ENCODE results near the gene MYH11.

Gene MYH11

DNA sequence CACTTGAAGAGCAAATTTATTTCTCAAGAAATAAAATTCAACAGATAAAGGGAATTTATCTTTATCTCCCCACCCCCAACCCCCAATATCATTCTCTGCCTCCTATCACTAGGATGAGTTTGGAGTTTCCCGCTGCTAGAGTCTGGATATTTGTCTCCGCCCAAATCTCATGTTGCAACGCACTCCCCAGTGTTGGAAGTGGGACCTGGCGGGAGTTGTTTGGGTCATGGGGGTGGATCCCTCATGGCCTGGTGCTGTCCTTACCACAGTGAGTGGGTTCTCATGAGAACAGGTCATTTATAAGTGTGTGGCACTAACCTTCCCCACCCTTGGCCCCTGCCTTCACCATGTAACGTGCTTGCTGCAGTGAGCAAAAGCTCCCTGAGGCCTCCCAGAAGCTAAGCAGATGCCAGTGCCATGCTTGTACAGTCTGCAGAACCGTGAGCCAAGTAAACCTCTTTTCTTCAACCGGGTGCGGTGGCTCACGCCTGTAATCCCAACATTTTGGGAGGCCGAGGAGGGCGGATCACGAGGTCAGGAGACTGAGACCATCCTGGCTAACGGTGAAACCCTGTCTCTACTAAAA lies 25.1 kb upstream of the MYH11 start:
- Histone ChIP-seq H3K4me2 (ENCODE audit: low read depth, low read length, poor library complexity, severe bottlenecking) (no peak overlapping the region), H2AFZ (ENCODE audit: low read length) (no peak overlapping the region), H3K9ac (ENCODE audit: low read depth, low read length, poor library complexity, severe bottlenecking) (no peak overlapping the region), H3K4me3 (ENCODE audit: low read length, poor library complexity, severe bottlenecking) (no peak overlapping the region), H3K9me3 (ENCODE audit: insufficient read depth, low read depth, low read length) (no peaks in the 10 kb centered on the region), H3F3A (ENCODE audit: low read depth) (no peaks in the 10 kb centered on the region), H4K20me1 (ENCODE audit: insufficient read depth, low read length, poor library complexity, severe bottlenecking) (peaks cover 10% of the 10 kb centered on the region), H3K9me2 (replicated peaks; ENCODE audit: low read depth, low read length) (no peaks in the 10 kb centered on the region), H3K4me1 (ENCODE audit: insufficient read depth, low read length, poor library complexity, severe bottlenecking) (peaks cover 22% of the 10 kb centered on the region), H3K36me3 (ENCODE audit: insufficient read depth, low read length) (no peaks in the 10 kb centered on the region; the same call in 1 of the 2 replicates), H3K27me3 (ENCODE audit: insufficient read depth, low read length, poor library complexity, severe bottlenecking) (no peaks in the 10 kb centered on the region), H3K79me2 (ENCODE audit: insufficient read depth, low read length) (peaks cover 65% of the 10 kb centered on the region)
- TF ChIP-seq, protein P1, sequence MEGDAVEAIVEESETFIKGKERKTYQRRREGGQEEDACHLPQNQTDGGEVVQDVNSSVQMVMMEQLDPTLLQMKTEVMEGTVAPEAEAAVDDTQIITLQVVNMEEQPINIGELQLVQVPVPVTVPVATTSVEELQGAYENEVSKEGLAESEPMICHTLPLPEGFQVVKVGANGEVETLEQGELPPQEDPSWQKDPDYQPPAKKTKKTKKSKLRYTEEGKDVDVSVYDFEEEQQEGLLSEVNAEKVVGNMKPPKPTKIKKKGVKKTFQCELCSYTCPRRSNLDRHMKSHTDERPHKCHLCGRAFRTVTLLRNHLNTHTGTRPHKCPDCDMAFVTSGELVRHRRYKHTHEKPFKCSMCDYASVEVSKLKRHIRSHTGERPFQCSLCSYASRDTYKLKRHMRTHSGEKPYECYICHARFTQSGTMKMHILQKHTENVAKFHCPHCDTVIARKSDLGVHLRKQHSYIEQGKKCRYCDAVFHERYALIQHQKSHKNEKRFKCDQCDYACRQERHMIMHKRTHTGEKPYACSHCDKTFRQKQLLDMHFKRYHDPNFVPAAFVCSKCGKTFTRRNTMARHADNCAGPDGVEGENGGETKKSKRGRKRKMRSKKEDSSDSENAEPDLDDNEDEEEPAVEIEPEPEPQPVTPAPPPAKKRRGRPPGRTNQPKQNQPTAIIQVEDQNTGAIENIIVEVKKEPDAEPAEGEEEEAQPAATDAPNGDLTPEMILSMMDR (conservative IDR thresholded peaks at IDR 0.05; ENCODE audit: low read length): no peak
- no peak for TF ChIP-seq EZH2phosphoT487 (IDR thresholded peaks at IDR 0.05; ENCODE audit: borderline replicate concordance)

DNA sequence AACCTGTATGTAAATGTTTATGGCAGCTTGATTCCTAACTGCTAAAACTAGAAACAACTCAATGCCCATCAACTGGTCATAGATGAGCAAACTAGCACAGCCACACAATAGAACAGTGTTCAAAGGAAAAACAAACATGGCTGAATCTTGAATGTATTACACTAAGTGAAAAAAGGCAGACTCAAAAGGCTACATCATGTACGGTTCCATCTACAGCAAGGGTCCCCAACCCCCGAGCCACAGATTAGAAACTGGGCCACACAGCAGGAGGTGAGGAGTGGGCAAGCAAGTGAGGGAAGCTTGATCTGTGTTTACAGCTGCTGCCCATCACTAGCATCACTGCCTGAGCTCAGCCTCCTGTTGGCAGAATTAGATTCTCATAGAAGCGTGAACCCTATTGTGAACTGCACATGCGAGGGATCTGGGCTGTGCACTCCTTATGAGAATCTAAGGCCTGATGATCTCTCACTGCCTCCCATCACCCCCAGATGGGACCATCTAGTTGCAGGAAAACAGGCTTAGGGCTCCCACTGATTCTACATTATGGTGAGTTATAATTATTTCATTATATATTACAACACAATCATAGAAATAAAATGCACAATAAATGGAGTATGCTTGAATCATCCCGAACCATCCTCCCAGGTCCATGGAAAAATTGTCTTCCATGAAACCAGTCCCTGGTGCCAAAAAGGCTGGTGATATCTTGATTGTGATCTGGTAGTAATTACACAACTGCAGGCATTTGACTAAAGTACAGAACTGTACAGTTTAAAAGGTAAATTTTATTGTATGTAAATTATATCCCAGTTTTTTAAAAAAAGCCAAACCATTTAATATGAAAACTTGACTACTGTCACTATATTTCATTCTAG lies 23.8 kb upstream of the MYH11 start:
- H3K79me2 ChIP-seq (ENCODE audit: insufficient read depth, low read length): peaks cover 54% of the 10 kb centered on the region
- no peaks in the 10 kb centered on the region; the same call in 1 of the 2 replicates for H3K36me3 ChIP-seq (ENCODE audit: insufficient read depth, low read length)
- no peaks in the 10 kb centered on the region for H3K9me3 ChIP-seq (ENCODE audit: insufficient read depth, low read depth, low read length)
- no peak overlapping the region for H3K4me2 ChIP-seq (ENCODE audit: low read depth, low read length, poor library complexity, severe bottlenecking)
- no peaks in the 10 kb centered on the region for H3F3A ChIP-seq (ENCODE audit: low read depth)
- peaks cover 13% of the 10 kb centered on the region for H3K4me1 ChIP-seq (ENCODE audit: insufficient read depth, low read length, poor library complexity, severe bottlenecking)
- H3K9me2 ChIP-seq (replicated peaks; ENCODE audit: low read depth, low read length): no peaks in the 10 kb centered on the region
- TF ChIP-seq, protein P1 (conservative IDR thresholded peaks at IDR 0.05; ENCODE audit: low read length): no peak
- no peak for TF ChIP-seq EZH2phosphoT487 (IDR thresholded peaks at IDR 0.05; ENCODE audit: borderline replicate concordance)
- no peak overlapping the region for H3K4me3 ChIP-seq (ENCODE audit: low read length, poor library complexity, severe bottlenecking)
- peaks cover 4% of the 10 kb centered on the region for H4K20me1 ChIP-seq (ENCODE audit: insufficient read depth, low read length, poor library complexity, severe bottlenecking)
- no peaks in the 10 kb centered on the region for H3K27me3 ChIP-seq (ENCODE audit: insufficient read depth, low read length, poor library complexity, severe bottlenecking)
- no peak overlapping the region for H2AFZ ChIP-seq (ENCODE audit: low read length)
- no peak overlapping the region for H3K9ac ChIP-seq (ENCODE audit: low read depth, low read length, poor library complexity, severe bottlenecking)

DNA sequence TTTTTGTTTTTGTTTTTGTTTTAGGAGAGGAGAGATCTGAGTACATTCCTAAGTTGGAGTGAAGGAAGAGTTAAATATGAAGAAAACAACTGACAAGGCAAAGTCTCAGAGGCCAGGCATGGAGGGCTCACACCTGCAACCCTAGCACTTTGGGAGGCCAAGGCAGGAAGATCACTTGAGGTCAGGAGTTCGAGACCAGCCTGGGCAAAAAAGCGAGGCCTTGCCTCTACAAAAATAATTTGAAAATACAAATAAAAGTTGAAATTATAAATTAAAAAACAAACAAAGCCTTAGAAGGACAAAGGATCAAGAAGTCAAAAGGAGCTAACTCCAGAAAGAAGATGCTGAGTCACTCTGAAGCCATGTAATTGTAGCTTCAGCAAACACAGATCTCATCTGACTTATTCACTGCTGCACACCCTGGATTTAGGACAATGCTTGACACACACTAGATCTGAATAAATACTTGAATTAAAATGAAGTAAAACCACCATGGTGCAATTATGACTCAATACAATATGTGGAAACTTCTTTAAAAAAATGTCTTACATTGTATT lies 22.5 kb upstream of the MYH11 start:
- no peaks in the 10 kb centered on the region for H3K27me3 ChIP-seq (ENCODE audit: insufficient read depth, low read length, poor library complexity, severe bottlenecking)
- H2AFZ ChIP-seq (ENCODE audit: low read length): no peak overlapping the region
- no peaks in the 10 kb centered on the region for H3F3A ChIP-seq (ENCODE audit: low read depth)
- peaks cover 41% of the 10 kb centered on the region; the same call in 1 of the 2 replicates for H3K79me2 ChIP-seq (ENCODE audit: insufficient read depth, low read length)
- H3K9ac ChIP-seq (ENCODE audit: low read depth, low read length, poor library complexity, severe bottlenecking): no peak overlapping the region
- no peak overlapping the region for H3K4me3 ChIP-seq (ENCODE audit: low read length, poor library complexity, severe bottlenecking)
- no peaks in the 10 kb centered on the region; the same call in 1 of the 2 replicates for H3K36me3 ChIP-seq (ENCODE audit: insufficient read depth, low read length)
- no peaks in the 10 kb centered on the region for H3K9me3 ChIP-seq (ENCODE audit: insufficient read depth, low read depth, low read length)
- no peak overlapping the region for H3K4me2 ChIP-seq (ENCODE audit: low read depth, low read length, poor library complexity, severe bottlenecking)
- H3K4me1 ChIP-seq (ENCODE audit: insufficient read depth, low read length, poor library complexity, severe bottlenecking): peaks cover 10% of the 10 kb centered on the region
- no peaks in the 10 kb centered on the region for H3K9me2 ChIP-seq (replicated peaks; ENCODE audit: low read depth, low read length)
- H4K20me1 ChIP-seq (ENCODE audit: insufficient read depth, low read length, poor library complexity, severe bottlenecking): peaks cover 4% of the 10 kb centered on the region
- TF ChIP-seq, protein P1 (conservative IDR thresholded peaks at IDR 0.05; ENCODE audit: low read length): no peak

All from Loucy (cell line).